ENCODE measurements around the gene HOXC12.

Gene HOXC12

GRCh38 chr12:53955776-53956250 lies 1.1 kb downstream of the HOXC12 start:
- TF ChIP-seq ZFX (IDR thresholded peaks at IDR 0.05) = no peak
- TF ChIP-seq CTCF (conservative IDR thresholded peaks at IDR 0.05) = no peak
- H3K27ac ChIP-seq = no peak overlapping the region

GRCh38 chr12:53956251-53956887 lies 1.7 kb downstream of the HOXC12 start:
- no peak overlapping the region for H3K27ac ChIP-seq
- TF ChIP-seq CTCF (conservative IDR thresholded peaks at IDR 0.05) (no peak), ZFX (IDR thresholded peaks at IDR 0.05) (no peak)

GRCh38 chr12:53956914-53957536 lies 2.3 kb downstream of the HOXC12 start:
- H3K27ac ChIP-seq = no peak overlapping the region
- TF ChIP-seq CTCF (conservative IDR thresholded peaks at IDR 0.05) (no peak), ZFX (IDR thresholded peaks at IDR 0.05) (no peak)

- TF ChIP-seq CTCF (conservative IDR thresholded peaks at IDR 0.05) (no peak), ZFX (IDR thresholded peaks at IDR 0.05) (no peak)
Measured at GRCh38 chr12:53958128-53958527, 3.4 kb downstream of the HOXC12 start.

GRCh38 chr12:53959314-53959713 lies 4.6 kb downstream of the HOXC12 start:
- no peak overlapping the region for H3K27ac ChIP-seq
- no peak for TF ChIP-seq ZFX (IDR thresholded peaks at IDR 0.05)
- TF ChIP-seq CTCF (conservative IDR thresholded peaks at IDR 0.05) = no peak

More at GRCh38 chr12:53958128-53958527, 3.4 kb downstream of the HOXC12 start:
- no peak overlapping the region for H3K27ac ChIP-seq

- TF ChIP-seq ZFX (IDR thresholded peaks at IDR 0.05) = no peak
- no peak for TF ChIP-seq CTCF (conservative IDR thresholded peaks at IDR 0.05)
- no peak overlapping the region for H3K27ac ChIP-seq
Measured at GRCh38 chr12:53960187-53961024, 5.7 kb downstream of the HOXC12 start.
